ENCODE results near the gene UBE2D1.

- TF ChIP-seq CTCF (IDR thresholded peaks at IDR 0.05) (no peak), GRHL2 (CRISPR knock-in tag; IDR thresholded peaks at IDR 0.05; ENCODE audit: insufficient replicate concordance, severe bottlenecking) (no peak), ELF4 (CRISPR knock-in tag; IDR thresholded peaks at IDR 0.05; ENCODE audit: low read depth) (no peak), TEAD4 (CRISPR knock-in tag; IDR thresholded peaks at IDR 0.05) (no peak), ERG (CRISPR knock-in tag; IDR thresholded peaks at IDR 0.05) (no peak), E2F4 (CRISPR knock-in tag; IDR thresholded peaks at IDR 0.05; ENCODE audit: borderline replicate concordance, low read depth) (no peak), ATF3 (CRISPR knock-in tag; conservative IDR thresholded peaks at IDR 0.05) (no peak)
Observed at GRCh38 chr10:58384095-58384494, 49.3 kb downstream of the UBE2D1 start.
